SH-SY5Y (cell line): ENCODE data around the gene LNX2.

Experiments used
- GATA2 ChIP-seq: IDR thresholded peaks from 2 replicates; pipeline ENCODE4 v1.6.1; 2011; ENCODE audit warnings: mild to moderate bottlenecking, low read depth, low read length
- GATA3 ChIP-seq: IDR thresholded peaks from 2 replicates; pipeline ENCODE4 v1.6.1; 2011; ENCODE audit warnings: low read depth, mild to moderate bottlenecking, low read length, moderate library complexity

GRCh38 chr13:27528908-27529307, 91.4 kb downstream of the LNX2 start:
- TF ChIP-seq GATA2 (no peak), GATA3 (no peak)
